H1 (cell line): Measurements from ENCODE around the gene CADPS.

ENCODE experiments used
- EP300 ChIP-seq, 2 experiments: IDR thresholded peaks; 1 replicate in 1 of 2; 2 replicates in 1 of 2; pipeline ENCODE4 v1.6.1; 2011 to 2012; ENCODE audit warnings: low read depth in 2 of 2, low read length in 2 of 2, mild to moderate bottlenecking in 2 of 2, borderline replicate concordance in 1 of 2, inconsistent platforms in 1 of 2, moderate library complexity in 1 of 2
- POLR2A ChIP-seq, 2 experiments: IDR thresholded peaks; 1 replicate in 1 of 2; 2 replicates in 1 of 2; pipeline ENCODE4 v1.6.1; 2011; ENCODE audit warnings: low read depth in 2 of 2, low read length in 2 of 2, mild to moderate bottlenecking in 2 of 2; ENCODE audit errors: control extremely low read depth in 1 of 2
- POLR2AphosphoS5 ChIP-seq: IDR thresholded peaks from 2 replicates; pipeline ENCODE4 v1.6.1; 2011; ENCODE audit warnings: low read depth, low read length
- SAP30 ChIP-seq: fragments of 300-600 bp; sonication (generic); IDR thresholded peaks from 2 replicates; pipeline ENCODE4 v1.7.1; 2012; ENCODE audit warnings: low read length, moderate library complexity, mild to moderate bottlenecking, inconsistent platforms; ENCODE audit not compliant: insufficient read depth, insufficient replicate concordance
- SP1 ChIP-seq: IDR thresholded peaks from 2 replicates; pipeline ENCODE4 v1.6.1; 2011; ENCODE audit warnings: low read depth, low read length

- TF ChIP-seq EP300 (IDR thresholded peaks at IDR 0.05; ENCODE audit: borderline replicate concordance in 1 of 2, low read depth in 2 of 2, low read length in 2 of 2) (no peak), POLR2A (IDR thresholded peaks at IDR 0.05; ENCODE audit: control extremely low read depth in 1 of 2, low read depth in 2 of 2, low read length in 2 of 2) (no peak), SAP30 (no peak), SP1 (no peak), POLR2AphosphoS5 (no peak)
Measured at GRCh38 chr3:62601238-62602070, 273.8 kb downstream of the CADPS start.
